Osteoblast (primary cell): ENCODE data around the gene PPARG. TPM values are rescaled to one million over a fixed set of nuclear protein-coding genes. Genes with fewer than 3 reads are reported as not detected.

Experiments
- DNase-seq: peaks from one replicate; pipeline ENCODE4 v3.0.0; 2011; ENCODE audit warnings: low spot score, mixed read lengths; ENCODE audit not compliant: insufficient read length; ENCODE audit errors: missing footprints
- H2AFZ ChIP-seq: 2 replicates; pipeline ENCODE4 v1.6.0; 2011; ENCODE audit warnings: mild to moderate bottlenecking, low read length
- H3K27ac ChIP-seq: 2 replicates; pipeline ENCODE4 v1.5.1; 2011; ENCODE audit warnings: mild to moderate bottlenecking, low read depth, low read length, moderate library complexity
- H3K27me3 ChIP-seq: 2 replicates; pipeline ENCODE4 v1.6.0; 2012; ENCODE audit warnings: mild to moderate bottlenecking, control low read depth, inconsistent platforms, low read length, moderate library complexity; ENCODE audit not compliant: insufficient read depth
- H3K36me3 ChIP-seq: 2 replicates; pipeline ENCODE4 v1.5.1; 2011; ENCODE audit warnings: mild to moderate bottlenecking, low read length, control low read depth, moderate library complexity; ENCODE audit not compliant: insufficient read depth
- H3K4me1 ChIP-seq: 2 replicates; pipeline ENCODE4 v1.5.1; 2011; ENCODE audit warnings: mild to moderate bottlenecking, low read length, control low read depth, moderate library complexity; ENCODE audit not compliant: insufficient read depth
- H3K4me2 ChIP-seq: 2 replicates; pipeline ENCODE4 v1.6.0; 2011; ENCODE audit warnings: mild to moderate bottlenecking, low read length; ENCODE audit not compliant: insufficient read depth
- H3K4me3 ChIP-seq: fragments of 200-600 bp; sonication (generic); 3 replicates; pipeline ENCODE4 v1.5.1; 2012; ENCODE audit warnings: mild to moderate bottlenecking, low read length, inconsistent platforms; ENCODE audit not compliant: insufficient read depth
- H3K79me2 ChIP-seq: 2 replicates; pipeline ENCODE4 v1.6.0; 2012; ENCODE audit warnings: mild to moderate bottlenecking, low read length, control low read depth, inconsistent platforms; ENCODE audit not compliant: insufficient read depth
- H3K9me3 ChIP-seq: 2 replicates; pipeline ENCODE4 v1.5.1; 2011; ENCODE audit warnings: low read depth, low read length, control low read depth
- H4K20me1 ChIP-seq: 2 replicates; pipeline ENCODE4 v1.6.0; 2012; ENCODE audit warnings: mild to moderate bottlenecking, low read length, control low read depth; ENCODE audit not compliant: insufficient read depth
- total RNA-seq: library from RNA; depleted of rRNA; stranded (reverse); fragments of >200 nt; gene quantifications from 2 replicates; pipeline ENCODE4 v1.2.3, GENCODE V29; 2012
- TF ChIP-seq, protein P1 (sequence below): IDR thresholded peaks from 2 replicates; pipeline ENCODE4 v1.5.1; 2011; ENCODE audit warnings: mild to moderate bottlenecking, low read depth, low read length, moderate library complexity; ENCODE audit errors: extremely low read depth

The PPARG gene
- total RNA-seq, 1 donor: 7.2 TPM

DNA sequence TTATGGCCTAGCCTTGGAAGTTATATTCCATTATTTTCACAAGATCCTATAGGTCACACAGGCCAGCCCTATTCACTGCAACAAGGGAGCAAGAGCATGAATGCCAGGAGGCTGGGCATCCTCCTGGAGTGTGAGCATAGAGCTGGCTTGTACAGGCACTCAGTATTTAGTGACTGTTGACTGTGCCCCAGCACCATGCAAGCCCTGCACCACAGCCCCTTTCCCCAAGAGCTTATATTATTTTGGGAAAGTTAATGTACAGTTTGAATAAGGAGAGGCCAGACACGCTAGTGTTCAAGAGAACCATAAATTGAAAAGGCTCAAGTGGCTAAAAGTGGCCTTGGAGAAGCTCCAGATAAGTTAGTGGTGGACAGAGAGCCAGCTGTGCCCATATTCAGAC is 163.1 kb downstream of the PPARG start:
- Histone ChIP-seq H2AFZ (no peak overlapping the region), H3K27ac (no peak overlapping the region), H3K79me2 (no peaks in the 10 kb centered on the region), H3K4me3 (no peak overlapping the region), H4K20me1 (no peaks in the 10 kb centered on the region), H3K36me3 (no peaks in the 10 kb centered on the region), H3K9me3 (no peaks in the 10 kb centered on the region), H3K27me3 (peaks cover 2% of the 10 kb centered on the region), H3K4me1 (peaks cover 12% of the 10 kb centered on the region), H3K4me2 (no peak overlapping the region)
- peak; percentile 11 for DNase-seq
- TF ChIP-seq, protein P1, sequence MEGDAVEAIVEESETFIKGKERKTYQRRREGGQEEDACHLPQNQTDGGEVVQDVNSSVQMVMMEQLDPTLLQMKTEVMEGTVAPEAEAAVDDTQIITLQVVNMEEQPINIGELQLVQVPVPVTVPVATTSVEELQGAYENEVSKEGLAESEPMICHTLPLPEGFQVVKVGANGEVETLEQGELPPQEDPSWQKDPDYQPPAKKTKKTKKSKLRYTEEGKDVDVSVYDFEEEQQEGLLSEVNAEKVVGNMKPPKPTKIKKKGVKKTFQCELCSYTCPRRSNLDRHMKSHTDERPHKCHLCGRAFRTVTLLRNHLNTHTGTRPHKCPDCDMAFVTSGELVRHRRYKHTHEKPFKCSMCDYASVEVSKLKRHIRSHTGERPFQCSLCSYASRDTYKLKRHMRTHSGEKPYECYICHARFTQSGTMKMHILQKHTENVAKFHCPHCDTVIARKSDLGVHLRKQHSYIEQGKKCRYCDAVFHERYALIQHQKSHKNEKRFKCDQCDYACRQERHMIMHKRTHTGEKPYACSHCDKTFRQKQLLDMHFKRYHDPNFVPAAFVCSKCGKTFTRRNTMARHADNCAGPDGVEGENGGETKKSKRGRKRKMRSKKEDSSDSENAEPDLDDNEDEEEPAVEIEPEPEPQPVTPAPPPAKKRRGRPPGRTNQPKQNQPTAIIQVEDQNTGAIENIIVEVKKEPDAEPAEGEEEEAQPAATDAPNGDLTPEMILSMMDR: no peak

DNA sequence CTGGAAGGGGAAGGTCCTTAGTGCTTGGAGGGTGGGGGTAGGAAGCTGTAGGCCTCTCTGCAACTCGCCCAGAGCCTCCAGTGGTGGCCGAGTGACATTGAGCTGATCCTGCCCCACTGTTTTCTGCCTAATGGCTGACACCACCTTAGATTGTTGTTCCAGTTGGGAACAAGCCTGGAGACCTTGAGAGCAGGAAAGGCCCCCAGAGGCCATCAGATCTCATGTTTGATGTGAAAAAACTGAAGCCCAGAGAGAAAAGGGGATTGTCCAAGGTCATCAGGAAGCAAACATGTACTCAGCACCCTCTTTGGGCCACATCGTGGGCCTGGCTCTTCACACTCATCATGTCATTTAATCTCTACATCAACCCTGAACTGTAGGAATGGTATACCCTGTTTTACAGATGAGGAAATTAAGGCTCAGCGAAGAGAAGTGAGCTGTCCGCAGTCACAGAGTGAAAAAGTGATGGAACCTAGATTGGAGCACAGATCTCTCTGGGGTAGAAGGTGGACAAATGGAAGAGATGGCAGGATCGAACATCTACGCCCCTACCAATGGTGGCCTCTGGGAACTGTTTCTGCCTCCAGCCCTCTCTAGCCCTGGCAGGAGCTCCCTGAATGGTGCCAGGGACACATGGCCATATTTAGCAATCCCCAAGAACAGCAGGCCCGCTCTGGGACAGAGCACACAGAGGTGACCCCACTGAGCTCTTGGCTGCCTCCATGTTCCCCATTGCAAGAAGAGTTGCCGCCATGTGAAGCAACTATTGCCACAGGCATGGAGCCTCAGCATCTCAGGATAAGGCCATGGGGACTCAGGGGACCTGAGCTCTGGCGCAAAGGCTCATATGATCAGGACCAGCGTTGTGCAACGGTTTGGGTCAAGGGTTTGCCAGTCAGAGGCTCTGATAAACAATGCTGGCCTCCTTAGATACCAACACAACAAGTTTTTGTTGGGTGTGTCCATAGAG is 163.8 kb downstream of the PPARG start:
- Histone ChIP-seq H3K79me2 (no peaks in the 10 kb centered on the region), H3K9me3 (no peaks in the 10 kb centered on the region), H3K36me3 (no peaks in the 10 kb centered on the region), H3K4me3 (no peak overlapping the region), H3K4me2 (no peak overlapping the region), H3K4me1 (peaks cover 12% of the 10 kb centered on the region), H2AFZ (no peak overlapping the region), H3K27me3 (peaks cover 2% of the 10 kb centered on the region), H3K27ac (no peak overlapping the region), H4K20me1 (no peaks in the 10 kb centered on the region)
- DNase-seq: peak; percentile 32
- TF ChIP-seq, protein P1: no peak

DNA sequence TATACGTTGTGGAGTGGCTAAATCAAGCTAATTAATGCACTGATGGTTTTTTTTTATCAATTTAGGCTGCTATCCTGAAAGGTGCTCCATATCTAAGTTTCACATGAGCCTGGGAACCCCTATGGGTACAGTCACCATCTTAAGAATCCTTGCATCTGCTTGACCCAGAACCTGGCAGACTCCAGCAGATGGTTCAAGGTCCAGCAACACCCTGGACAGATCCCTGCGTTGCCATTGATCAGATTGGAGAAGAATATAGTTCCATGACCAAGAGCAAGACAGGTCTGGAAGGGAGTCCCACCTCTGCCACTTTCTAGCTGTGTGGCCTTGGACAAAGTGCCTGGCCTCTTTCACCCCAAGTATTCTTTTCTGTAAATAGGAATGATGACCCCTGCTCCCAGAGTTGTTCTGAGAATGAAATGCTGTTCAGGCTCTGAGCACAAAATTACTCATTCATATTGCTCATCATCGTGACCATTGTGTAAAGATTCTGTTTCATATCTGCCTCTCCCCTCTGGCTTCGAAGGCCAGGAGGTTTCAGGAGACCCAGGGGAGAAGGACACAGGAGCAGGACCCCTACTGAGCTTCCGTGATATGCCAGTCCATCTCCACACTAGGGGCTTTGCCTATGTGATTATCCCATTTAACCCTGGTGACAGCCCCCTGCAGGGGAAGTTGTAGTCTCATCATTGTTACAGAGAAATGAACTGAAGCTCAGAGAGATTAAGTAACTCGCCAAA is 165.4 kb downstream of the PPARG start:
- peak overlapping the region; percentile 27 for H3K27ac ChIP-seq
- no peaks in the 10 kb centered on the region for H3K79me2 ChIP-seq
- H3K9me3 ChIP-seq: no peaks in the 10 kb centered on the region
- peak overlapping the region; percentile 38 for H3K4me2 ChIP-seq
- H3K4me1 ChIP-seq: peaks cover 12% of the 10 kb centered on the region
- no peak overlapping the region for H2AFZ ChIP-seq
- H4K20me1 ChIP-seq: no peaks in the 10 kb centered on the region
- H3K4me3 ChIP-seq: no peak overlapping the region
- TF ChIP-seq, protein P1: peak; percentile 8
- no peaks in the 10 kb centered on the region for H3K36me3 ChIP-seq
- DNase-seq: peak; percentile 91
- H3K27me3 ChIP-seq: no peaks in the 10 kb centered on the region

DNA sequence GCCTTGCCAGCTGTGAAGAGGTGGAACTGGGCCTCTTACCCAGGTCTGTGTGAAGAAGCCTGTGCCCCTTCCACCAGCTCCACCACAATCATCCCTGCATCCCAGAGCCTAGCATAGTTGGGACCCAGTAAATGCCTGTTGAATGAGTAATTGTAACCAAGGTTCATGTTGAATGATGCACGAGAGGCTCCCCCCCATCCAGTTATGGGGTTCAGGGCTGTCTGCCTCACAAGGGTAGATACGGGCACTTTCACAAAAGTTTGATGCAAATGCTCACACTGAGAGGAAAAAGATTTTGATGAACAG is 165.9 kb downstream of the PPARG start:
- no peaks in the 10 kb centered on the region for H3K27me3 ChIP-seq
- H3K79me2 ChIP-seq: no peaks in the 10 kb centered on the region
- H2AFZ ChIP-seq: no peak overlapping the region
- TF ChIP-seq, protein P1: no peak
- no peaks in the 10 kb centered on the region for H4K20me1 ChIP-seq
- no peaks in the 10 kb centered on the region for H3K36me3 ChIP-seq
- no peak overlapping the region for H3K4me3 ChIP-seq
- no peaks in the 10 kb centered on the region for H3K9me3 ChIP-seq
- H3K4me2 ChIP-seq: peak overlapping the region; percentile 38
- peaks cover 12% of the 10 kb centered on the region for H3K4me1 ChIP-seq
- peak overlapping the region; percentile 27 for H3K27ac ChIP-seq
- peak; percentile 87 for DNase-seq
